ENCODE measurements around the gene WWC1. TPM values are rescaled to one million over a fixed set of nuclear protein-coding genes. Genes with fewer than 3 reads are reported as not detected.

WWC1 gene
- total RNA-seq, 2 experiments from 2014 or later: 1.0 to 1.3 TPM

GRCh38 chr5:168464641-168465040 is 173.2 kb downstream of the WWC1 start:
- no peaks in the 10 kb centered on the region for H3K4me1 ChIP-seq (ENCODE audit: insufficient read depth, low read length)
- no peaks in the 10 kb centered on the region for H3K27me3 Mint-ChIP-seq
- TF ChIP-seq CTCF (IDR thresholded peaks at IDR 0.05): no peak
- intact Hi-C loops (cut with DNase I, micrococcal nuclease): no loop called here
- DNase-seq: no peak
- H3K9me3 ChIP-seq (ENCODE audit: control insufficient read depth in 1 of 2, insufficient read depth in 1 of 2, low read length in 2 of 2): no peaks in the 10 kb centered on the region
- no peaks in the 10 kb centered on the region for H3K4me1 Mint-ChIP-seq (ENCODE audit: low read depth)
- no peaks in the 10 kb centered on the region for H3K36me3 Mint-ChIP-seq (ENCODE audit: low read depth)
- no peak overlapping the region for H3K4me3 ChIP-seq (ENCODE audit: low read length)
- no peak for ATAC-seq (ENCODE audit: poor library complexity)
- no peak overlapping the region for H3K27ac Mint-ChIP-seq
- ChIA-PET POLR2A (no interaction called here), CTCF (no interaction called here)
- H3K9me3 Mint-ChIP-seq: no peaks in the 10 kb centered on the region
- H3K36me3 ChIP-seq (ENCODE audit: insufficient read depth, low read length): no peaks in the 10 kb centered on the region
- H3K4me3 Mint-ChIP-seq: no peak overlapping the region
- no peak overlapping the region for H3K27ac ChIP-seq (ENCODE audit: low read depth in 1 of 2, low read length in 2 of 2)
- H3K27me3 ChIP-seq (ENCODE audit: control insufficient read depth in 1 of 2, insufficient read depth in 2 of 2, low read length in 2 of 2): no peaks in the 10 kb centered on the region

GRCh38 chr5:168467755-168468330 is 176.4 kb downstream of the WWC1 start:
- no peak for TF ChIP-seq CTCF (IDR thresholded peaks at IDR 0.05)
- no peaks in the 10 kb centered on the region for H3K27me3 ChIP-seq (ENCODE audit: control insufficient read depth in 1 of 2, insufficient read depth in 2 of 2, low read length in 2 of 2)

GRCh38 chr5:168468836-168469235 is 177.4 kb downstream of the WWC1 start:
- ChIA-PET POLR2A (no interaction called here), CTCF (no interaction called here)

More at GRCh38 chr5:168467755-168468330, 176.4 kb downstream of the WWC1 start:
- H3K4me1 ChIP-seq (ENCODE audit: insufficient read depth, low read length): no peaks in the 10 kb centered on the region
- DNase-seq (no peak), ATAC-seq (ENCODE audit: poor library complexity) (no peak)
- no peak overlapping the region for H3K27ac ChIP-seq (ENCODE audit: low read depth in 1 of 2, low read length in 2 of 2)
- Mint-ChIP-seq H3K27ac (no peak overlapping the region), H3K36me3 (ENCODE audit: low read depth) (no peaks in the 10 kb centered on the region), H3K4me3 (no peak overlapping the region), H3K4me1 (ENCODE audit: low read depth) (no peaks in the 10 kb centered on the region), H3K9me3 (no peaks in the 10 kb centered on the region), H3K27me3 (no peaks in the 10 kb centered on the region)
- intact Hi-C loops (cut with DNase I, micrococcal nuclease): no loop called here
- H3K4me3 ChIP-seq (ENCODE audit: low read length): no peak overlapping the region
- H3K9me3 ChIP-seq (ENCODE audit: control insufficient read depth in 1 of 2, insufficient read depth in 1 of 2, low read length in 2 of 2): no peaks in the 10 kb centered on the region
- H3K36me3 ChIP-seq (ENCODE audit: insufficient read depth, low read length): no peaks in the 10 kb centered on the region
- ChIA-PET CTCF (no interaction called here), POLR2A (no interaction called here)

More at GRCh38 chr5:168468836-168469235, 177.4 kb downstream of the WWC1 start:
- ATAC-seq (ENCODE audit: poor library complexity): no peak
- no peak overlapping the region for H3K4me3 Mint-ChIP-seq
- DNase-seq: no peak
- TF ChIP-seq CTCF (IDR thresholded peaks at IDR 0.05): no peak
- Histone ChIP-seq H3K36me3 (ENCODE audit: insufficient read depth, low read length) (no peaks in the 10 kb centered on the region), H3K9me3 (ENCODE audit: control insufficient read depth in 1 of 2, insufficient read depth in 1 of 2, low read length in 2 of 2) (no peaks in the 10 kb centered on the region), H3K4me1 (ENCODE audit: insufficient read depth, low read length) (no peaks in the 10 kb centered on the region), H3K4me3 (ENCODE audit: low read length) (no peak overlapping the region), H3K27ac (ENCODE audit: low read depth in 1 of 2, low read length in 2 of 2) (no peak overlapping the region), H3K27me3 (ENCODE audit: control insufficient read depth in 1 of 2, insufficient read depth in 2 of 2, low read length in 2 of 2) (no peaks in the 10 kb centered on the region)
- intact Hi-C loops (cut with DNase I, micrococcal nuclease): no loop called here
- peaks cover 3% of the 10 kb centered on the region for H3K27me3 Mint-ChIP-seq
- H3K4me1 Mint-ChIP-seq (ENCODE audit: low read depth): no peaks in the 10 kb centered on the region
- no peaks in the 10 kb centered on the region for H3K9me3 Mint-ChIP-seq
- H3K36me3 Mint-ChIP-seq (ENCODE audit: low read depth): no peaks in the 10 kb centered on the region
- no peak overlapping the region for H3K27ac Mint-ChIP-seq
